CD4-positive, alpha-beta T cell treated with Interleukin-21 for 1 hour (primary cell): ENCODE measurements around the gene SALL1.

Experiments
- DNase-seq: peaks from one replicate; pipeline ENCODE4 v3.0.0-alpha.2; 2020

SALL1 gene

DNA sequence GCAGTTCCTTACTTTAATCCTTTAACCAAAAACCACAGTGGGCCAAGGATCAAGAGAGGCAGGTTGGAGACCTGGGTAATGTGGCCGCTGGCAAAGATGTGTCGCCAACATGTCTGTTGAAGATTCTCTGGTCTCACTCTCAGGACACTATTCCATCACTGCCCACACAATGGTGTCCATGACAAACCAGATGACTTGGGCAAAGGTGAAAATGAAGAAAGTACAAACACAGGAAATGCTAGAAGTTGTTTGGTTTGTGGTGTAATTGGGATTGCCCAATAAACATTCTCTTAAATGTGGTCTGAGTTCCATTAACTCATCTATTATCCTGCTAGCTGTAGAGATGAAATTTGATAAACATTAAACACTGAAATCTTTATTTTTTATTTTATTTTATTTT is 43.3 kb downstream of the SALL1 start:
- DNase-seq = no peak

DNA sequence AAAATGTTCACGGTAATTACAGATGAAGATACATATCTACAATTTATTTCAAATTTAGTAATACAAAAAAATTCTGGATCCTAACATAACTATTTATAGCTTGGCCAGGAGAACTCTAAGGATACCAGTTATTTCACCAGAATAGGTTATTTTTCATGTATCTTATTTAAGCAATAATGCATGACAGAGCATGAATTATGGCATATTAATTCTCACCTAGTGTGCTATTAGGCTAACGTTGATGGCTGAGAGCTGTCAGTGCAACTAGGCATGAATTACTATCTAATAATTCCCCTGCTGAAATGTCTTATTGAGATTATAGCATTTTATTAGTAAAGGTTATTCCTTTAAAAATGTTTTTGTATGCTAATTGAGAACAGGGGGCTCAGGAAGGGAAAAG is 44.5 kb downstream of the SALL1 start:
- DNase-seq = no peak

DNA sequence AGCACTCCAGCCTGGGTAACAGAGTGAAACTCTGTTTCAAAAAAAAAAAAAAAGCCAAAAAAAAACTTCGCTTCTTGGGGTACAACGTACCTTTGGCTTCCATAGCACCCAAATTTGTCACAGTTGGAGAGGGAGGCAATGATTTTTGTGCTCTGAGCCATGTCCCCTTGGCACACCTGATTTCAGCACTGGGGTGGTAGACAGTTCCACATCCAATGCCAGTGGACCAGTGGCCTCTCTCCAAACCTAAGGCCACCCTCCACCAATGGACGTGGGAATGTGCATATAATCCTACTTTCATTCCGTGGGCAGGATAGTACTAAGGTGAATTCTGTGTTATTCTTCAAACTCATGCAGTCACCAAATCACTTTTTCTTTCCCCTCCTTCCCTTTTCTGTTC is 47.5 kb downstream of the SALL1 start:
- DNase-seq = no peak

DNA sequence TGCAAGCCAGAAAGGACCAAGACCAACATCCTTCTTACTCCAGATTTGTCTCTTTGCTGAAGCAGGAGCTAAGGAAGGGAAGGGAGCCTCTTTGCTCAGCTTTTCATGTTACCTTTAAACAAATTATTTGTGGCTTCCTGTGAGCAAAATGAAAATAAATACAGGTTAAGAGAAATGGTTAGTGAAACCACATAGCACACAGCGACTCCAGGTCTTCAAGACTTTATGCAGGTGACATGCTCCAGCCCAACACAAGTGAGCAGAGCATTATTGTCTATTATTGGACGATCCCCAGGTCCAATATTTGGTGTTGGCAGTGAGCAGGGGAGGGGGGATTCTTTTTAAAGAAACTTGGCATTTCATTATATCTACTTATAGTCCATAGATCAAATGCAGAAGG is 53.3 kb downstream of the SALL1 start:
- DNase-seq = no peak

DNA sequence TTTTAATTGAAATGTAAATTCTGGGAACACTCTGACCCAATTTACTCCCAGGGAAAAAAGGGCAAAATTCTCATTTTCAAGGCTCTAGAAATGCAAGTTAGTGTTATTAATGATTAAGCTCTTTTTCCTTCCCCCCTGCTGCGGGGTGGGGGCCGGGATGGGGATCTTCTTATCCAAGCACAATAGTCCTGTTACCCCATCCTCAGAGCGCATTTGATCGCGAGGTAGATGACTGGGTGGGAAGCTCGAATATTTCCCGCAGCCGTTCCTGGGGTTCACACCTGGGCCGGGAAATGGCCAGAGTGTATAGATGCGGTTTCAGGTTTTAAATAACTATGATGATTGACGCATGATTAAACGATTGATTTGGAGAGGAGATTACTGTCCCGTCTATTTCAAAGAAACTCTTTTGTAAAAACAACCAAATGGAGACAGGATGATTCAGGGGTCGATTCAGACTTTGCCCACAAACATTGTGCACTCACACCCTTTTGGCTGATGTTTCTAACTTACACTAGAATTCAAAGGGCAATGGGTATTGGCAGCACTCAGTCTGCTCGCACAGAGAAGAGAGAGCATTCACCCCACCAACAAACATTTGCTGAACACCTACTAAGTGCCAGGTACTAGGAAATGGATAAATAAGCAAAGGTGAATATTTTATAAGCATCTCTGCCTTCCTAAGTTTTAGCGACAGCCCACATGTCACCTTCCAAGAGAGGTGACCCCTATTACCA is 55.0 kb downstream of the SALL1 start:
- no peak for DNase-seq

DNA sequence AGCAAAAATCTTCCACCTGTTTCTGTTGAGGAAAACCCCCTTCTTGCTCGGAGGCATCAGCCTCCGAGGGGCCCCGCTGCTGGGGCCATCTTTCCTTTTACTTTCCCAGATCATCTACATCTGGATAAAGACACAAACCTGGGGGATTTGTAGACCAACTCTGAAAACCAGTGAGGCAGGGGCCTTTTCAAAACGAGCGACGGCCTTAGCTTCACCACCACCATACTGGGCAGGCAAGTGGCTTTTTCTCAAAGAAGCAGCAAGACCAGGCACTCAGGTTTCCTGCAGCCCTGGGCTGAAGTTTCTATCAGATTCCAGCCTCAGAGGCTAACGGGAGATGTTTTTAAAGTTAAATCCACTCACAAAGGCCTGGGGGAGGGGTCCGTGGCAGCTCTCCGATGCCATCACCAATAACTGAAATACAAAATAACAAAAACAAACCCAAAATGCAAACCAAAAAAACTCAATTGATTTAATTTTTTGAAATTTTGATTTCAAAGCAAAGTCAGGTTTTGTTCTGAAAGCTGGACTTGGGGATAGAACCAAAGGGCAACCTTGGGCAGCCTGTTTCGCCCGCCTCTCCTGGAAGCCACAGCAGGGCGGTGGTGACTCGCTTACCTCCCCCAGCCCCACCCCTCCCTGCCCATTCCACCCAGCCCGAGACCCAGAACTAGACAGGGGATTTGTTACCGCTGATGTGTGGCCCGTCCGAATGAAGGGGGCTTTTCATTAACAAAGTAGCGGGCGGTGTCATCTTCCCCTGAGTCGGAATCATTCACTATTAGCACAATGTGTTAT is 55.8 kb downstream of the SALL1 start:
- no peak for DNase-seq

DNA sequence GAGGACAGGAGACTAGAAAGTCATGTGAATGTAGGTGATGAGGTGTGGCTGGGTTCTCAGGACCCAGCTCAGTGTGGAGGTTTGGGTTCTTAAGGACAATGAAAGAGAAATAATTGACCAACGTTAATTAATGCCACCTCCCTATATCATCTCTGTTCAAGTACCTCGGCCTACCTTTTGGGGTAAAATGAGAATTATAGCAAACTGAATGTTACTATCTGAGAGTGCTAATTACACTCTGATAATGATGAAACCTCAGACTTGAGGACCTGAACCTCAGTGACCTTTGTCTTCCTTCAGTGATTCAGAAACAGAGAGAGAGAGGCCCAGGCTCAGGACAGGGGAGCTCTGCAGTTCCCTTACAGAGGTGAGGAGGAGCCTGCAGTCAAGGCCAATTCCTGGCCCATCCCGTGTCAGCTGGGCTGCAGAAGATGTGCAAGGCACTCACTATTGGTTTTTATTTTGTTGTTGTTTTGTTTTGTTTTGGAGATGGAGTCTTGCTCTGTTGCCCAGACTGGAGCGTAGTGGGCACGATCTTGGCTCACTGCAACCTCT is 57.3 kb downstream of the SALL1 start:
- no peak for DNase-seq
